ENCODE measurements around the gene NLRP10.

The NLRP10 gene

DNA sequence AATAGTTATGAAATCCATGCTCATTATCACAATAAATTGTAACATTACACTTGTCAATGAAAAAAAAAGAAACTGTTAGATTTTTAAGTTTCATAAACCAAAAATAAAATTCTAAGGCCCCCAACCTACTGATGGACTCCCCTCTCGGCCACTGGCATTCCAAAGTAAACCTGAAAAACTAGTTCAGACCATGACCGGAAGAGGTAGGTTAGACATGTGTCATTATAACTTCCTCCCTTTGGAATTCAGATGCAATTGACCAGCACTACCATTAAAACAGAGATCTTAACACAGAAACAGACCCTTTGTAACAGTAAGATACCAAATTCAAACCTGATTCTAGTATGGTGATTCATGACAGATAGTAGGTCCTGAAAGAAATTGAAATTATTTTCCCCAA, 47.1 kb downstream of the NLRP10 start:
- Histone ChIP-seq H3K79me2 (ENCODE audit: low read length) (no peaks in the 10 kb centered on the region), H3K9me3 (replicated peaks; ENCODE audit: insufficient read depth, low read length) (no peaks in the 10 kb centered on the region), H3K27ac (ENCODE audit: low read length) (no peak overlapping the region), H3K9ac (ENCODE audit: low read length) (no peak overlapping the region), H2AFZ (ENCODE audit: low read length) (no peak overlapping the region), H3K4me3 (ENCODE audit: low read length) (no peak overlapping the region), H3K4me2 (ENCODE audit: low read depth, low read length) (no peak overlapping the region), H3K27me3 (replicated peaks; ENCODE audit: insufficient read depth, low read length) (no peaks in the 10 kb centered on the region), H3K36me3 (replicated peaks; ENCODE audit: insufficient read depth, low read length) (no peaks in the 10 kb centered on the region), H3K4me1 (ENCODE audit: low read length) (no peaks in the 10 kb centered on the region), H4K20me1 (ENCODE audit: insufficient read depth, low read length) (no peaks in the 10 kb centered on the region), H3K9me2 (replicated peaks; ENCODE audit: insufficient read depth, low read length) (no peaks in the 10 kb centered on the region), H3F3A (ENCODE audit: insufficient read depth, low read length) (no peaks in the 10 kb centered on the region)
- no peak for TF ChIP-seq EZH2phosphoT487 (IDR thresholded peaks at IDR 0.05; ENCODE audit: low read length)
- no peak for TF ChIP-seq EZH2 (optimal IDR thresholded peaks at IDR 0.05; ENCODE audit: low read depth, low read length)
- TF ChIP-seq, protein P1, sequence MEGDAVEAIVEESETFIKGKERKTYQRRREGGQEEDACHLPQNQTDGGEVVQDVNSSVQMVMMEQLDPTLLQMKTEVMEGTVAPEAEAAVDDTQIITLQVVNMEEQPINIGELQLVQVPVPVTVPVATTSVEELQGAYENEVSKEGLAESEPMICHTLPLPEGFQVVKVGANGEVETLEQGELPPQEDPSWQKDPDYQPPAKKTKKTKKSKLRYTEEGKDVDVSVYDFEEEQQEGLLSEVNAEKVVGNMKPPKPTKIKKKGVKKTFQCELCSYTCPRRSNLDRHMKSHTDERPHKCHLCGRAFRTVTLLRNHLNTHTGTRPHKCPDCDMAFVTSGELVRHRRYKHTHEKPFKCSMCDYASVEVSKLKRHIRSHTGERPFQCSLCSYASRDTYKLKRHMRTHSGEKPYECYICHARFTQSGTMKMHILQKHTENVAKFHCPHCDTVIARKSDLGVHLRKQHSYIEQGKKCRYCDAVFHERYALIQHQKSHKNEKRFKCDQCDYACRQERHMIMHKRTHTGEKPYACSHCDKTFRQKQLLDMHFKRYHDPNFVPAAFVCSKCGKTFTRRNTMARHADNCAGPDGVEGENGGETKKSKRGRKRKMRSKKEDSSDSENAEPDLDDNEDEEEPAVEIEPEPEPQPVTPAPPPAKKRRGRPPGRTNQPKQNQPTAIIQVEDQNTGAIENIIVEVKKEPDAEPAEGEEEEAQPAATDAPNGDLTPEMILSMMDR (IDR thresholded peaks at IDR 0.05; ENCODE audit: low read length): no peak
- DNase-seq: no peak

Data from MM.1S (cell line).